H4 (cell line): ENCODE data around the gene GTPBP10. TPM values are rescaled to one million over a fixed set of nuclear protein-coding genes. Genes with fewer than 3 reads are reported as not detected.
"Not testable (repeated sequence)": the region's sequence is repeated elsewhere in the genome, so short reads cannot be mapped to it uniquely, and the experiment has no call there.

Source experiments
- DNase-seq: peaks from one replicate; pipeline ENCODE4 v3.0.0-alpha.2; 2015; ENCODE audit warnings: low spot score
- total RNA-seq: library from RNA; depleted of rRNA; stranded (reverse); fragments of >200 nt; shearing (Covaris generic); gene quantifications from 2 replicates; pipeline ENCODE4 v1.2.3, GENCODE V29; 2014; rRNA removed

The GTPBP10 gene
- 23.1 and 28.2 TPM in 2 replicates for total RNA-seq

GRCh38 chr7:90346336-90347125, at the start of gene GTPBP10:
GTPBP10 (plus strand) TSS chr7:90346716; CDS start chr7:90346742, 26 bp downstream.
- DNase-seq = peak; percentile 98

- peak; percentile 78 for DNase-seq
Measured at GRCh38 chr7:90298145-90299038, 48.1 kb upstream of the GTPBP10 start.

- no peak for DNase-seq
Measured at GRCh38 chr7:90303241-90303640, 43.3 kb upstream of the GTPBP10 start.

GRCh38 chr7:90309872-90310271, 36.6 kb upstream of the GTPBP10 start:
- no peak for DNase-seq

GRCh38 chr7:90311175-90311574, 35.3 kb upstream of the GTPBP10 start:
- no peak for DNase-seq

GRCh38 chr7:90312745-90313144, 33.8 kb upstream of the GTPBP10 start:
- no peak for DNase-seq

GRCh38 chr7:90313907-90314306, 32.6 kb upstream of the GTPBP10 start:
- no peak for DNase-seq

GRCh38 chr7:90320014-90320413, 26.5 kb upstream of the GTPBP10 start:
- no peak for DNase-seq

GRCh38 chr7:90320418-90320800, 26.1 kb upstream of the GTPBP10 start:
- DNase-seq = no peak

- DNase-seq = no peak
Measured at GRCh38 chr7:90320801-90321494, 25.6 kb upstream of the GTPBP10 start, which contains the start of gene FAM237B. FAM237B (minus strand) TSS chr7:90321304; CDS start chr7:90319748, 1,556 bp downstream.

GRCh38 chr7:90322837-90323236, 23.7 kb upstream of the GTPBP10 start:
- no peak for DNase-seq

- no peak for DNase-seq
Measured at GRCh38 chr7:90326500-90326899, 20.0 kb upstream of the GTPBP10 start.

GRCh38 chr7:90334193-90334843, 12.2 kb upstream of the GTPBP10 start:
- DNase-seq = no peak

- DNase-seq = not testable (repeated sequence)
Measured at GRCh38 chr7:90334926-90335325, 11.6 kb upstream of the GTPBP10 start.

- no peak for DNase-seq
Measured at GRCh38 chr7:90337106-90337505, 9.4 kb upstream of the GTPBP10 start.

GRCh38 chr7:90345016-90345415, 1.5 kb upstream of the GTPBP10 start:
- no peak for DNase-seq

- DNase-seq = no peak
Measured at GRCh38 chr7:90345595-90346335, 751 bp upstream of the GTPBP10 start.

GRCh38 chr7:90347759-90348158, 1.2 kb downstream of the GTPBP10 start:
- no peak for DNase-seq

GRCh38 chr7:90349305-90349704, 2.8 kb downstream of the GTPBP10 start:
- DNase-seq = no peak

GRCh38 chr7:90350032-90350431, 3.5 kb downstream of the GTPBP10 start:
- not testable (repeated sequence) for DNase-seq

- no peak for DNase-seq
Measured at GRCh38 chr7:90351987-90352386, 5.5 kb downstream of the GTPBP10 start.
